Glomerular endothelial cell (primary cell): Measurements from ENCODE around the gene MON1A. TPM values are rescaled to one million over a fixed set of nuclear protein-coding genes. Genes with fewer than 3 reads are reported as not detected.
"Not testable (repeated sequence)": the region's sequence is repeated elsewhere in the genome, so short reads cannot be mapped to it uniquely, and the experiment has no call there.

Source experiments
- DNase-seq: peaks from one replicate; pipeline ENCODE4 v3.0.0-alpha.2; 2011; ENCODE audit warnings: low read depth, low spot score; ENCODE audit errors: extremely low read depth
- total RNA-seq: library from RNA; depleted of rRNA; stranded (reverse); fragments of >200 nt; gene quantifications from 2 replicates; pipeline ENCODE4 v1.2.3, GENCODE V29; 2015

Gene MON1A
- total RNA-seq, 1 donor from 2014 or later: 19.8 TPM

- DNase-seq: no peak
Observed at GRCh38 chr3:49924683-49925082, 4.9 kb downstream of the MON1A start.

- DNase-seq: not testable (repeated sequence)
Observed at GRCh38 chr3:49917806-49918590, 11.6 kb downstream of the MON1A start.

- no peak for DNase-seq
Observed at GRCh38 chr3:49916686-49917085, 12.9 kb downstream of the MON1A start.

DNA sequence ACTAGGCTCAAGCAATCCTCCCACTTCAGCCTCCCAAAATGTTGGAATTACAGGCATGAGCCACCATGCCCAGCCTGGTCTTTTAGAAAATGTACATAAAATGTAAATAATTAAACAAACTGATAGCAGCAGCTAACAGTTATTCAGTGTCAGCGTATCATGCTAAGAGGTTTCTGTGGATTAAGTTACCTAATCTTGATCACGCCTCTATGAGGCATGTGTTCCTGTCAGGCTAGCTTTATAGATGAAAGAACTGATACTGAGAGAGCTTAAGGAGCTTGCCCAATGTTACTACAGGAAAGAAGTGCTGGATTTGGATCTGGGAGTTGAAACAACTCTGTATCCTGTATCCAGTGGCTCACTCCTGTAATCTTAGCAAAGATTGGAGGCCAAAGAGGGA is 14.7 kb downstream of the MON1A start:
- DNase-seq: no peak

- DNase-seq: no peak
Observed at GRCh38 chr3:49912881-49913281, 16.7 kb downstream of the MON1A start.

GRCh38 chr3:49911611-49912010 is 18.0 kb downstream of the MON1A start:
- DNase-seq: no peak

GRCh38 chr3:49911124-49911420 is 18.5 kb downstream of the MON1A start:
- DNase-seq: no peak

GRCh38 chr3:49910409-49911123 is 19.0 kb downstream of the MON1A start:
- no peak for DNase-seq

GRCh38 chr3:49908373-49909199 is 21.0 kb downstream of the MON1A start:
- DNase-seq: no peak

- no peak for DNase-seq
Observed at GRCh38 chr3:49906073-49906743, 23.4 kb downstream of the MON1A start.

GRCh38 chr3:49904448-49904847 is 25.2 kb downstream of the MON1A start:
- DNase-seq: not testable (repeated sequence)

GRCh38 chr3:49903451-49904424 is 25.9 kb downstream of the MON1A start, which contains the start of gene MST1R:
TSS of gene MST1R (minus strand) at chr3:49903873. CDS start at chr3:49903609, 264 bp downstream.
- no peak for DNase-seq

DNA sequence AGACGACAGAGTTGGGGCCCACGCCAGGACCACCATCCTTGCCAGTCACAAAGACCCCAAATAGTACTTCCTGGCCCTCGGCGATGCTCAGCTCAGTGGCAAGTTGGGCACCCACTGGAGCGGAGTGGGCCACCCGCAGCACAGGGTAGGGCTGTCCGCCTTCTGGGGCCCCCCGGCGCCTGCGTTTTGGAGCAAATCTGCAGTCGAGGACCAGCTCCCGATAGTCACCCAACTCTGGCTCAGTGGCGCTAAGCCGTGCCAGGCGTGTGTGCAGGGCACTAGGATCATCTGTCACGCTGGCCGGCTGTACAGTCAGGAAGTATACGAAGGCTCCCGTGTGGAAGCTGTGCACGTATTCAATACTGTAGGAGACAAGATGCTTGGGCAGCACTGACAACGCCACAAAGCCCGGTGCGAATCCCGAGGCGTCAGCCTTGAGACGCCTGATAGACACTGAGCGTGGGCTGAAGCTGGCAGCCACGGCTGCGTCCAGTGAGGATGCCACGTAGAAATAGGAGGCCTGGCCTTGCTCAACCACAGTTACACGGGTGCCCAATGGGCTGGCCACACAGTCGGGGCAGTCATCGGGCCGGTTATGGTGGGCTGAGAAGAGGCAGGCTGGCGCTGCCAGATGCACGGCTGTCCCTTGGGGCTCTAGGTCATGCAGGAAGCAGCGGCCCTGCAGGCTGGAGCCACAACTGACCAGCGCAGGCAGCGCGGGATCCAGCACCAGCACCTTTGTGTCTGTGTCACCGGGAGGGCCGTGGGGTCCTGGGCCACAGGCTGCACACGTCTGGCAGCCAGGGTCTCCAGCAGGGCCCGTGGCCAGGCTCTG is 26.9 kb downstream of the MON1A start:
- no peak for DNase-seq

GRCh38 chr3:49901366-49902339 is 28.0 kb downstream of the MON1A start:
- no peak for DNase-seq

DNA sequence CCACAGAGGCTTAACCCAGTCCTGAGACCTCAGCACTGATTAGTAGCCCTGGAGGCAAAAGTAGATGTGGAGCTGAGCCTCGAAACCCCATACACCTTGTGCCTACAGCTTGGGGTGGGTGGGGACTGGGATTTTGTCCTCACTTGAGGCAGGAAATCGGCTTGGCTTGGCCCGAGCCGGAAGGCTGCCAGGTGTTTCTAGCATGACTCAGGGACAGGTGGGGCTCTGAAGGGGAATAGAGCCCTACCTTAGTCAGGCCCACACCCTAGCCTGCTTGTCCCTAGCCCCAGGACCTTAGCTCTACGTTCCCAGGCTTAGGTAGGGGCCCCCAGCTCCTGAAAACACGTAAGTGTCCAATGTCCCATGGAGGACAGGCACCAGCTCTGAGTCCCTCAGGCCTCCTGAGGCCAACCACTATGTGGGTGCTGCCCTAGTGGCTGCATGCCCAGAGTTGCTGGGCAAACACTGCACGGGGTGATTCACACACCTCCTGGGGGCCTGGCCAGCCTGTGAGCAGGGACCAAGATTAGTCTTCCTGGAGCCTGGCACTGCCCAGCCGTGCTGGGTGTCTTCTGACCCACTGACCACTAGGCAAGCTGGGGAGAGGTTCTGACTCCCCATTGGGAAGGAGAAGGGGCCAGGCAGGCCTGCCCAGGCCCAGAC is 29.0 kb downstream of the MON1A start:
- no peak for DNase-seq

GRCh38 chr3:49899815-49900214 is 29.8 kb downstream of the MON1A start:
- DNase-seq: no peak

GRCh38 chr3:49898991-49899390 is 30.6 kb downstream of the MON1A start:
- no peak for DNase-seq
